Peyer's patch (tissue), 4 donors: ENCODE data around the gene EYA3.

Experiments used
- POLR2A ChIP-seq, 2 donors: fragments of 450-650 bp; IDR thresholded peaks; one replicate each; pipeline ENCODE4 v1.5.1; 2017; ENCODE audit warnings: antibody characterized with exemption in 2 of 2, mild to moderate bottlenecking in 2 of 2, moderate library complexity in 2 of 2
- TF ChIP-seq, protein P1 (sequence below), 6 experiments: fragments of 450-650 bp in 4 of 6; fragments of 200-600 bp in 2 of 6; sonication (generic) in 1 of 6; IDR thresholded peaks; one replicate each; pipeline ENCODE4 v1.5.1; 2017 to 2019; ENCODE audit warnings: antibody characterized with exemption in 6 of 6, mild to moderate bottlenecking in 3 of 6, moderate library complexity in 1 of 6

- TF ChIP-seq, protein P1, sequence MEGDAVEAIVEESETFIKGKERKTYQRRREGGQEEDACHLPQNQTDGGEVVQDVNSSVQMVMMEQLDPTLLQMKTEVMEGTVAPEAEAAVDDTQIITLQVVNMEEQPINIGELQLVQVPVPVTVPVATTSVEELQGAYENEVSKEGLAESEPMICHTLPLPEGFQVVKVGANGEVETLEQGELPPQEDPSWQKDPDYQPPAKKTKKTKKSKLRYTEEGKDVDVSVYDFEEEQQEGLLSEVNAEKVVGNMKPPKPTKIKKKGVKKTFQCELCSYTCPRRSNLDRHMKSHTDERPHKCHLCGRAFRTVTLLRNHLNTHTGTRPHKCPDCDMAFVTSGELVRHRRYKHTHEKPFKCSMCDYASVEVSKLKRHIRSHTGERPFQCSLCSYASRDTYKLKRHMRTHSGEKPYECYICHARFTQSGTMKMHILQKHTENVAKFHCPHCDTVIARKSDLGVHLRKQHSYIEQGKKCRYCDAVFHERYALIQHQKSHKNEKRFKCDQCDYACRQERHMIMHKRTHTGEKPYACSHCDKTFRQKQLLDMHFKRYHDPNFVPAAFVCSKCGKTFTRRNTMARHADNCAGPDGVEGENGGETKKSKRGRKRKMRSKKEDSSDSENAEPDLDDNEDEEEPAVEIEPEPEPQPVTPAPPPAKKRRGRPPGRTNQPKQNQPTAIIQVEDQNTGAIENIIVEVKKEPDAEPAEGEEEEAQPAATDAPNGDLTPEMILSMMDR (IDR thresholded peaks at IDR 0.05), result no peak
- no peak for TF ChIP-seq POLR2A (IDR thresholded peaks at IDR 0.05)
Observed at GRCh38 chr1:28122183-28122582, 33.8 kb upstream of the EYA3 start.
